Measurements from ENCODE around the gene SLC2A1.

- TF ChIP-seq CBFA2T3 (IDR thresholded peaks at IDR 0.05) = no peak
- no peak for TF ChIP-seq NKRF (IDR thresholded peaks at IDR 0.05; ENCODE audit: borderline replicate concordance)
- TF ChIP-seq REST (IDR thresholded peaks at IDR 0.05; ENCODE audit: borderline replicate concordance) = no peak
- TF ChIP-seq REST (CRISPR knock-in tag; IDR thresholded peaks at IDR 0.05; ENCODE audit: low read depth) = no peak
- no peak for TF ChIP-seq PATZ1 (CRISPR knock-in tag; IDR thresholded peaks at IDR 0.05; ENCODE audit: borderline replicate concordance)
- TF ChIP-seq EP300 (IDR thresholded peaks at IDR 0.05; ENCODE audit: low read length) = no peak
- TF ChIP-seq ZNF354B (CRISPR knock-in tag; IDR thresholded peaks at IDR 0.05) = no peak
Observed at GRCh38 chr1:42947965-42948732, 10.5 kb downstream of the SLC2A1 start.
